K562 (cell line): ENCODE measurements around the gene C16orf74. TPM values are rescaled to one million over a fixed set of nuclear protein-coding genes. Genes with fewer than 3 reads are reported as not detected.
A peak's percentile ranks its signal among the peaks of the same experiment; 100 is the strongest.

Experiments used
- BCOR ChIP-seq: fragments of 450-650 bp; IDR thresholded peaks from 2 replicates; pipeline ENCODE4 v1.6.1; 2016
- CBX8 ChIP-seq: fragments of 200-600 bp; sonication (generic); IDR thresholded peaks from 2 replicates; pipeline ENCODE4 v1.6.1; 2012; ENCODE audit warnings: borderline replicate concordance, mixed run types, low read depth, mild to moderate bottlenecking, moderate library complexity, mixed read lengths, low read length, control low read depth, inconsistent platforms; ENCODE audit not compliant: poor library complexity, severe bottlenecking; ENCODE audit errors: extremely low read depth
- CC2D1A ChIP-seq: fragments of 450-650 bp; IDR thresholded peaks from 2 replicates; pipeline ENCODE4 v1.6.1; 2017; ENCODE audit warnings: mild to moderate bottlenecking
- GATAD2A ChIP-seq: fragments of 450-650 bp; IDR thresholded peaks from 2 replicates; pipeline ENCODE4 v1.6.1; 2017
- PREB ChIP-seq: sonication (generic); formaldehyde crosslinking; IDR thresholded peaks from 2 replicates; pipeline ENCODE4 v1.8.1; 2023; ENCODE audit warnings: mild to moderate bottlenecking, missing genetic modification reagents
- THRAP3 ChIP-seq: fragments of 450-650 bp; IDR thresholded peaks from 2 replicates; pipeline ENCODE4 v1.6.1; 2016; ENCODE audit warnings: mild to moderate bottlenecking, inconsistent platforms, borderline replicate concordance
- UBTF ChIP-seq, 2 experiments: IDR thresholded peaks; 2 replicates each; pipeline ENCODE4 v1.6.1; 2012; ENCODE audit warnings: improper control_type of control experiment in 2 of 2, low read depth in 2 of 2, low read length in 2 of 2, borderline replicate concordance in 1 of 2
- VEZF1 ChIP-seq: fragments of 200-800 bp; sonication (Bioruptor generic); IDR thresholded peaks from 2 replicates; pipeline ENCODE4 v1.6.1; 2017; ENCODE audit warnings: missing genetic modification characterization, missing compliant biosample characterization
- ZNF263 ChIP-seq: sonication (generic); formaldehyde crosslinking; IDR thresholded peaks from 2 replicates; pipeline ENCODE4 v1.8.0; 2022; ENCODE audit warnings: mild to moderate bottlenecking, missing genetic modification reagents, borderline replicate concordance
- ZNF324 ChIP-seq: fragments of 250-450 bp; sonication (Bioruptor Pico); IDR thresholded peaks from 2 replicates; pipeline ENCODE4 v1.4.0; 2020; ENCODE audit warnings: mild to moderate bottlenecking
- ZNF408 ChIP-seq: fragments of 250-450 bp; sonication (Bioruptor Pico); IDR thresholded peaks from 2 replicates; pipeline ENCODE4 v1.4.0; 2020; ENCODE audit warnings: low read depth, mild to moderate bottlenecking, moderate library complexity
- ZNF512 ChIP-seq: IDR thresholded peaks from 2 replicates; pipeline ENCODE4 v1.6.1; 2016; ENCODE audit warnings: missing genetic modification characterization, missing compliant biosample characterization
- polyA plus RNA-seq, 8 experiments: library from polyadenylated mRNA; depleted of rRNA in 4 of 8; stranded (reverse) in 5 of 8; unstranded in 3 of 8; fragments of >200 nt; fragmentation: Nextera tagmentation in 2 of 8; fragmentation: Illumina TruSeq in 1 of 8; extraction: Ambion mirVana in 2 of 8; extraction: Trizol in 1 of 8; gene quantifications; 2 replicates each; pipeline versions ENCODE4 v1.2.1 to v1.2.3, GENCODE V29; 2011 to 2014; ENCODE audit warnings: inconsistent platforms in 1 of 8, missing spikeins in 1 of 8
- total RNA-seq, 7 experiments: library from RNA; depleted of rRNA in 6 of 7; stranded (reverse); fragments of >200 nt in 6 of 7; fragmentation: Illumina TruSeq in 2 of 7; extraction: Trizol in 2 of 7; gene quantifications; 2 replicates each; pipeline versions ENCODE4 v1.2.1 to v1.2.3, GENCODE V29; 2011 to 2021; ENCODE audit warnings: low replicate concordance in 1 of 7

The C16orf74 gene
- total and polyA plus RNA-seq, 9 of the 15 experiments (the other 6 are each of a cell fraction or from before 2014, with no cell fraction given), result not detected

GRCh38 chr16:85716022-85716679 lies 34.7 kb downstream of the C16orf74 start (continued):
- no peak for TF ChIP-seq UBTF (IDR thresholded peaks at IDR 0.05; ENCODE audit: borderline replicate concordance in 1 of 2, low read depth in 2 of 2, low read length in 2 of 2)
- TF ChIP-seq BCOR, result 0 out of 2 replicates have a peak, but pooled peaks have one; percentile 16
- TF ChIP-seq ZNF263, result peak; percentile 92
- TF ChIP-seq PREB (CRISPR knock-in tag), result no peak
- TF ChIP-seq GATAD2A, result peak; percentile 49; the same call in 1 of the 2 replicates
- TF ChIP-seq CC2D1A, result peak; percentile 47; the same call in 1 of the 2 replicates
- TF ChIP-seq ZNF408 (CRISPR knock-in tag), result no peak
- TF ChIP-seq THRAP3, result no peak
- no peak for TF ChIP-seq ZNF324 (CRISPR knock-in tag)
- peak; percentile 86 for TF ChIP-seq ZNF512 (tag)
- no peak for TF ChIP-seq VEZF1 (CRISPR knock-in tag)
- TF ChIP-seq CBX8, result no peak
